HEK293 (cell line): ENCODE results near the gene MAGI1.

Experiments
- CTCF ChIA-PET: fragments of 350-600 bp; formaldehyde crosslinking; extraction: SDS; loops from one replicate; lab custom pipeline; 2021; ENCODE audit warnings: antibody characterized with exemption; lab: Yijun Ruan, JAX
- POLR2A ChIA-PET: fragments of 300-600 bp; formaldehyde crosslinking; extraction: SDS; loops from one replicate; lab custom pipeline; 2020; ENCODE audit warnings: antibody characterized with exemption, inconsistent platforms; lab: Yijun Ruan, JAX
- H3K27ac ChIP-seq: fragments of 200-500 bp; sonication (Bioruptor generic); 2 replicates; pipeline ENCODE4 v1.5.1; 2014; ENCODE audit warnings: low read depth, low read length, control low read depth, inconsistent platforms; ENCODE audit errors: extremely low read depth
- H3K36me3 ChIP-seq, 2 experiments: fragments of 200-500 bp in 1 of 2; sonication (Bioruptor generic) in 1 of 2; 1 replicate in 1 of 2; 2 replicates in 1 of 2; pipeline ENCODE4 v1.5.1; 2014 to 2017; ENCODE audit warnings: inconsistent platforms in 2 of 2, low read length in 2 of 2; ENCODE audit not compliant: control insufficient read depth in 2 of 2, insufficient read depth in 1 of 2
- H3K4me1 ChIP-seq: fragments of 200-500 bp; sonication (Bioruptor generic); 2 replicates; pipeline ENCODE4 v1.5.1; 2014; ENCODE audit warnings: mild to moderate bottlenecking, low read length, inconsistent platforms; ENCODE audit not compliant: control insufficient read depth, insufficient read depth
- H3K4me3 ChIP-seq: 2 replicates; pipeline ENCODE4 v1.5.1; 2011; ENCODE audit warnings: low read depth, mild to moderate bottlenecking, control low read depth, low read length, moderate library complexity
- H3K9me3 ChIP-seq: fragments of 200-500 bp; sonication (Bioruptor generic); 2 replicates; pipeline ENCODE4 v1.5.1; 2014; ENCODE audit warnings: low read depth, low read length, inconsistent platforms; ENCODE audit not compliant: control insufficient read depth, insufficient read depth
- KLF8 ChIP-seq: fragments of 450-650 bp; formaldehyde crosslinking; IDR thresholded peaks from 2 replicates; pipeline ENCODE4 v1.5.1; 2016; ENCODE audit warnings: missing biosample characterization, missing genetic modification characterization
- MEIS1 ChIP-seq: sonication (generic); formaldehyde crosslinking; IDR thresholded peaks from 2 replicates; pipeline ENCODE4 v1.8.1; 2022; ENCODE audit warnings: missing genetic modification reagents, mild to moderate bottlenecking, borderline replicate concordance
- SETDB1 ChIP-seq: IDR thresholded peaks from one replicate; pipeline ENCODE4 v1.6.1; 2017; ENCODE audit warnings: mild to moderate bottlenecking, low read length, moderate library complexity, mixed read lengths; ENCODE audit not compliant: insufficient read length
- YY1 ChIP-seq: fragments of 450-650 bp; formaldehyde crosslinking; IDR thresholded peaks from 2 replicates; pipeline ENCODE4 v1.5.1; 2018; ENCODE audit warnings: missing biosample characterization, missing genetic modification characterization
- ZBTB20 ChIP-seq: fragments of 450-650 bp; formaldehyde crosslinking; IDR thresholded peaks from 2 replicates; pipeline ENCODE4 v1.5.1; 2016; ENCODE audit warnings: missing biosample characterization, missing genetic modification characterization
- ZNF133 ChIP-seq: fragments of 450-650 bp; formaldehyde crosslinking; IDR thresholded peaks from 2 replicates; pipeline ENCODE4 v1.5.1; 2016; ENCODE audit warnings: missing biosample characterization, missing genetic modification characterization
- ZNF19 ChIP-seq: fragments of 450-650 bp; formaldehyde crosslinking; IDR thresholded peaks from 2 replicates; pipeline ENCODE4; 2016; ENCODE audit warnings: missing biosample characterization, missing genetic modification characterization, low read depth
- ZNF274 ChIP-seq, 2 experiments: fragments of 200-500 bp in 1 of 2; fragments of 450-650 bp in 1 of 2; sonication (Bioruptor generic) in 1 of 2; formaldehyde crosslinking in 1 of 2; IDR thresholded peaks; 2 replicates each; pipeline versions ENCODE4 v1.5.1 to v1.6.1; 2014 to 2016; ENCODE audit warnings: borderline replicate concordance in 1 of 2, inconsistent platforms in 1 of 2, low read length in 1 of 2, missing biosample characterization in 1 of 2, missing genetic modification characterization in 1 of 2
- ZNF48 ChIP-seq: fragments of 450-650 bp; formaldehyde crosslinking; IDR thresholded peaks from 2 replicates; pipeline ENCODE4 v1.5.1; 2016; ENCODE audit warnings: missing biosample characterization, missing genetic modification characterization
- ZNF488 ChIP-seq: fragments of 450-650 bp; formaldehyde crosslinking; IDR thresholded peaks from 2 replicates; pipeline ENCODE4 v1.5.1; 2016; ENCODE audit warnings: missing biosample characterization, missing genetic modification characterization
- ZNF544 ChIP-seq: fragments of 450-650 bp; formaldehyde crosslinking; IDR thresholded peaks from 2 replicates; pipeline ENCODE4 v1.5.0; 2017; ENCODE audit warnings: missing biosample characterization, missing genetic modification characterization
- ZNF692 ChIP-seq: fragments of 450-650 bp; formaldehyde crosslinking; IDR thresholded peaks from 2 replicates; pipeline ENCODE4 v1.5.1; 2016; ENCODE audit warnings: missing biosample characterization, missing genetic modification characterization
- ZNF76 ChIP-seq: fragments of 450-650 bp; formaldehyde crosslinking; IDR thresholded peaks from 2 replicates; pipeline ENCODE4; 2016; ENCODE audit warnings: low read depth, missing biosample characterization, missing genetic modification characterization, borderline replicate concordance
- TF ChIP-seq, protein P1 (sequence below): fragments of 450-650 bp; formaldehyde crosslinking; IDR thresholded peaks from 2 replicates; pipeline ENCODE4 v1.5.1; 2017; ENCODE audit warnings: missing biosample characterization, missing genetic modification characterization

MAGI1 gene

DNA sequence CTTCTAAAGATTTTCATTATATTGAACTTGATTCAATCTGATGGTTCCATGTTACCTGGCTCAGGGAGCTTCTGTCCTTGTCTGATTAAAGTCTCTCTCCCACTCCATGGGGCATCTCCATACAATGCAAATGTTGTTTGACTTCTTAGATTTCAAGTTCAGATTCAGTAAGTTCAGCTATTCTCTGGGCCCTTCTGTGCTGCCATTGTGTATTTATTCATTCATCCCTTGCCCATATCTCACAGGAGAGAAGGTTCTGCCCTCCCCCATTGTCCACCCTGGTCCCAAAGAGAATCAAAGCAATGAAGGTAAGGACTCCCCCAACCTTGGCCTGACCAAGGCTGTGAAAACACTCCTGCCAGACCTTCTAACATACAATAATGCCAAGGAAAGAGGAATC lies 669.9 kb downstream of the MAGI1 start:
- CTCF ChIA-PET: no interaction called here
- no peak for TF ChIP-seq ZNF76
- TF ChIP-seq ZNF274 (IDR thresholded peaks at IDR 0.05; ENCODE audit: low read length): no peak
- TF ChIP-seq ZNF274 (tag by site-specific recombination; IDR thresholded peaks at IDR 0.05; ENCODE audit: borderline replicate concordance): no peak
- TF ChIP-seq MEIS1 (CRISPR knock-in tag): no peak
- no peak for TF ChIP-seq YY1 (tag by site-specific recombination)
- TF ChIP-seq ZNF488 (tag by site-specific recombination): no peak
- TF ChIP-seq KLF8 (tag by site-specific recombination): no peak
- POLR2A ChIA-PET: no interaction called here
- H3K4me3 ChIP-seq: no peak overlapping the region
- H3K4me1 ChIP-seq: no peaks in the 10 kb centered on the region
- H3K36me3 ChIP-seq: no peaks in the 10 kb centered on the region
- no peak overlapping the region for H3K27ac ChIP-seq
- H3K9me3 ChIP-seq: no peaks in the 10 kb centered on the region

- Histone ChIP-seq H3K4me3 (no peak overlapping the region), H3K4me1 (no peaks in the 10 kb centered on the region), H3K27ac (no peak overlapping the region), H3K36me3 (peaks cover 0 to 7% of the 10 kb centered on the region in 2 experiments; a peak in 1 of 3 replicates), H3K9me3 (no peaks in the 10 kb centered on the region)
- TF ChIP-seq SETDB1: no peak
- TF ChIP-seq ZNF48: no peak
- TF ChIP-seq, protein P1, sequence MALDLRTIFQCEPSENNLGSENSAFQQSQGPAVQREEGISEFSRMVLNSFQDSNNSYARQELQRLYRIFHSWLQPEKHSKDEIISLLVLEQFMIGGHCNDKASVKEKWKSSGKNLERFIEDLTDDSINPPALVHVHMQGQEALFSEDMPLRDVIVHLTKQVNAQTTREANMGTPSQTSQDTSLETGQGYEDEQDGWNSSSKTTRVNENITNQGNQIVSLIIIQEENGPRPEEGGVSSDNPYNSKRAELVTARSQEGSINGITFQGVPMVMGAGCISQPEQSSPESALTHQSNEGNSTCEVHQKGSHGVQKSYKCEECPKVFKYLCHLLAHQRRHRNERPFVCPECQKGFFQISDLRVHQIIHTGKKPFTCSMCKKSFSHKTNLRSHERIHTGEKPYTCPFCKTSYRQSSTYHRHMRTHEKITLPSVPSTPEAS (tag by site-specific recombination): no peak
- TF ChIP-seq ZNF19 (tag by site-specific recombination): no peak
- no peak for TF ChIP-seq ZNF544 (tag by site-specific recombination)
- TF ChIP-seq ZBTB20 (tag by site-specific recombination): no peak
- ChIA-PET CTCF (no interaction called here), POLR2A (no interaction called here)
Measured at GRCh38 chr3:65362688-65363087, 676.0 kb downstream of the MAGI1 start.

- H3K27ac ChIP-seq: no peak overlapping the region
- CTCF ChIA-PET: no interaction called here
- no peak overlapping the region for H3K4me3 ChIP-seq
- TF ChIP-seq ZNF133 (no peak), ZNF692 (tag by site-specific recombination) (no peak)
- no peaks in the 10 kb centered on the region for H3K9me3 ChIP-seq
- POLR2A ChIA-PET: no interaction called here
- H3K36me3 ChIP-seq: peaks cover 0 to 7% of the 10 kb centered on the region in 2 experiments; a peak in 1 of 3 replicates
- H3K4me1 ChIP-seq: no peaks in the 10 kb centered on the region
Measured at GRCh38 chr3:65361448-65361847, 677.3 kb downstream of the MAGI1 start.
